Smooth muscle cell (in vitro differentiated cells): Measurements from ENCODE around the gene RAD23A. TPM values are rescaled to one million over a fixed set of nuclear protein-coding genes. Genes with fewer than 3 reads are reported as not detected.

Experiments used
- DNase-seq: peaks from one replicate; lab custom pipeline; 2025; ENCODE audit not compliant: unreplicated experiment; lab: John Stamatoyannopoulos, UW
- H2AFZ ChIP-seq: fragments of 200-600 bp; sonication (generic); 2 replicates; pipeline ENCODE4 v1.6.0; 2016; ENCODE audit warnings: antibody characterized with exemption, low read depth, mild to moderate bottlenecking
- H3F3A ChIP-seq: fragments of 200-600 bp; sonication (generic); 2 replicates; pipeline ENCODE4 v1.6.0; 2017; ENCODE audit warnings: antibody characterized with exemption, low read depth
- H3K27ac ChIP-seq: fragments of 200-600 bp; sonication (generic); 2 replicates; pipeline ENCODE4 v1.5.1; 2016; ENCODE audit warnings: low read depth, mild to moderate bottlenecking
- H3K27me3 ChIP-seq: fragments of 200-600 bp; sonication (generic); 2 replicates; pipeline ENCODE4 v1.6.1; 2016; ENCODE audit warnings: low read depth, mild to moderate bottlenecking
- H3K36me3 ChIP-seq: fragments of 200-600 bp; sonication (generic); 2 replicates; pipeline ENCODE4 v1.5.1; 2016; ENCODE audit warnings: low read depth
- H3K4me1 ChIP-seq: fragments of 200-600 bp; sonication (generic); 2 replicates; pipeline ENCODE4 v1.5.1; 2016; ENCODE audit warnings: low read depth
- H3K4me2 ChIP-seq: fragments of 200-600 bp; sonication (generic); 2 replicates; pipeline ENCODE4 v1.6.0; 2016; ENCODE audit warnings: mild to moderate bottlenecking
- H3K4me3 ChIP-seq: fragments of 200-600 bp; sonication (generic); 2 replicates; pipeline ENCODE4 v1.5.1; 2016; ENCODE audit warnings: mild to moderate bottlenecking
- H3K79me2 ChIP-seq: fragments of 200-600 bp; sonication (generic); 2 replicates; pipeline ENCODE4 v1.6.0; 2016; ENCODE audit warnings: low read depth, mild to moderate bottlenecking
- H3K9ac ChIP-seq: fragments of 200-600 bp; sonication (generic); 2 replicates; pipeline ENCODE4 v1.6.0; 2016; ENCODE audit warnings: low read depth
- H3K9me3 ChIP-seq: fragments of 200-600 bp; sonication (generic); replicated peaks from 2 replicates; pipeline ENCODE4 v1.5.1; 2016; ENCODE audit warnings: low read depth
- H4K20me1 ChIP-seq: fragments of 200-600 bp; sonication (generic); 2 replicates; pipeline ENCODE4 v1.6.0; 2016; ENCODE audit warnings: low read depth
- WGBS: methylation state at CpG from one replicate; pipeline ENCODE4 v1.1.7; 2016; ENCODE audit warnings: low lambda C conversion rate; 5-methylcytosine and 5-hydroxymethylcytosine counted together
- polyA plus RNA-seq: library from polyadenylated mRNA; unstranded; fragments of >200 nt; fragmentation: Nextera tagmentation; extraction: Ambion mirVana; gene quantifications from 2 replicates; pipeline ENCODE4 v1.2.1, GENCODE V29; 2016
- total RNA-seq: library from RNA; depleted of rRNA; stranded (reverse); fragments of >200 nt; gene quantifications from 2 replicates; pipeline ENCODE4 v1.2.3, GENCODE V29; 2014
- TF ChIP-seq, protein P1 (sequence below): fragments of 200-600 bp; sonication (generic); IDR thresholded peaks from 2 replicates; pipeline ENCODE4 v1.5.1; 2017; ENCODE audit warnings: borderline replicate concordance, mild to moderate bottlenecking, antibody characterized with exemption; ENCODE audit not compliant: insufficient read depth, poor library complexity, severe bottlenecking

Gene RAD23A
- total and polyA plus RNA-seq, 2 experiments from 2014 or later: 97.1 to 176 TPM

- WGBS: 97% methylated on average over 4 of the region's 4 CpGs
- Histone ChIP-seq H3F3A (peaks cover 3% of the 10 kb centered on the region), H4K20me1 (no peaks in the 10 kb centered on the region), H3K4me2 (no peak overlapping the region), H3K4me1 (no peaks in the 10 kb centered on the region), H2AFZ (no peak overlapping the region), H3K27me3 (no peaks in the 10 kb centered on the region), H3K9me3 (no peaks in the 10 kb centered on the region), H3K27ac (no peak overlapping the region), H3K79me2 (no peaks in the 10 kb centered on the region), H3K4me3 (no peak overlapping the region), H3K36me3 (no peaks in the 10 kb centered on the region), H3K9ac (no peak overlapping the region)
- DNase-seq: no peak
- TF ChIP-seq, protein P1, sequence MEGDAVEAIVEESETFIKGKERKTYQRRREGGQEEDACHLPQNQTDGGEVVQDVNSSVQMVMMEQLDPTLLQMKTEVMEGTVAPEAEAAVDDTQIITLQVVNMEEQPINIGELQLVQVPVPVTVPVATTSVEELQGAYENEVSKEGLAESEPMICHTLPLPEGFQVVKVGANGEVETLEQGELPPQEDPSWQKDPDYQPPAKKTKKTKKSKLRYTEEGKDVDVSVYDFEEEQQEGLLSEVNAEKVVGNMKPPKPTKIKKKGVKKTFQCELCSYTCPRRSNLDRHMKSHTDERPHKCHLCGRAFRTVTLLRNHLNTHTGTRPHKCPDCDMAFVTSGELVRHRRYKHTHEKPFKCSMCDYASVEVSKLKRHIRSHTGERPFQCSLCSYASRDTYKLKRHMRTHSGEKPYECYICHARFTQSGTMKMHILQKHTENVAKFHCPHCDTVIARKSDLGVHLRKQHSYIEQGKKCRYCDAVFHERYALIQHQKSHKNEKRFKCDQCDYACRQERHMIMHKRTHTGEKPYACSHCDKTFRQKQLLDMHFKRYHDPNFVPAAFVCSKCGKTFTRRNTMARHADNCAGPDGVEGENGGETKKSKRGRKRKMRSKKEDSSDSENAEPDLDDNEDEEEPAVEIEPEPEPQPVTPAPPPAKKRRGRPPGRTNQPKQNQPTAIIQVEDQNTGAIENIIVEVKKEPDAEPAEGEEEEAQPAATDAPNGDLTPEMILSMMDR: no peak
Measured at GRCh38 chr19:12922959-12923358, 22.7 kb upstream of the RAD23A start.

- Histone ChIP-seq H3K4me3 (no peak overlapping the region), H3K79me2 (no peaks in the 10 kb centered on the region), H2AFZ (no peak overlapping the region), H3K36me3 (no peaks in the 10 kb centered on the region), H3K9me3 (no peaks in the 10 kb centered on the region), H3K9ac (no peak overlapping the region), H3K27me3 (no peaks in the 10 kb centered on the region), H3K4me2 (no peak overlapping the region), H3K4me1 (no peaks in the 10 kb centered on the region), H3K27ac (no peak overlapping the region), H4K20me1 (no peaks in the 10 kb centered on the region), H3F3A (peaks cover 3% of the 10 kb centered on the region)
- no peak for DNase-seq
- TF ChIP-seq, protein P1: no peak
- WGBS: 98% methylated on average over 29 of the region's 29 CpGs
Measured at GRCh38 chr19:12924621-12925310, 20.9 kb upstream of the RAD23A start.

DNA sequence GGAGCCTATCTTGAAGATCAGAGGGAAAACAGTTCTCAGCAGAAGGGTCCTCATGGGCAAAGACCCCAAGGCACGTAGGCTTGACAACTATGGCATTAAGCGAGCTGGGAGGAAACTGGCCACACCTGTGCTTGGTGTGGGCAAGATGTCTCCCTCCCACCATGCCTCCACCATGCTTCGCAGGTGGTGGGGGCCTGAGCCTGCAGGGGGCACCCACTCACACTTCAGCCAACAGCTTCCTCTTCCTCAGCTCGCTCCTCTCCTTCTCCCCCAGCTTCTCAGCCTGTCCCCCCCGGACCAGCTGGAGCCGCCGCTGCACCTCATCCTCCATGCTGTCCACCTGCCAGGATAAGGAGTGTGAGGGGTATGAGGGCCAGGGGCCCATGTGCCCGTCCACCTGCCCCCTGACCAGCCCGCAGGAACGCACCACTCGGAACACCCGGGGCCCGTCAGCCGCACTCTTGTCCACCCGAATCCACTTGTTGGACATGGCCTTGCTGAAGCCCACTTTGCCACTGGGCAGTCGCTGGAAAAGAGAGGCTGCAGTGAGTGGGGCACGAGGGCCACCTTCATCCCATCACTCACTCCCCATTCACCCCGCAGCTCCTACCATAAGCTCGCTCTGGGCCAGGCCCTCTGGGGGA is 15.5 kb upstream of the RAD23A start:
- H3K27me3 ChIP-seq: no peaks in the 10 kb centered on the region
- no peak overlapping the region for H3K4me2 ChIP-seq
- H3K9me3 ChIP-seq: no peaks in the 10 kb centered on the region
- no peak overlapping the region for H3K27ac ChIP-seq
- H3K9ac ChIP-seq: no peak overlapping the region
- H3F3A ChIP-seq: no peaks in the 10 kb centered on the region
- H2AFZ ChIP-seq: no peak overlapping the region
- DNase-seq: no peak
- TF ChIP-seq, protein P1: no peak
- peaks cover 23% of the 10 kb centered on the region for H3K79me2 ChIP-seq
- peaks cover 4% of the 10 kb centered on the region for H4K20me1 ChIP-seq
- H3K36me3 ChIP-seq: no peaks in the 10 kb centered on the region
- peaks cover 6% of the 10 kb centered on the region for H3K4me1 ChIP-seq
- H3K4me3 ChIP-seq: no peak overlapping the region
- over 99% methylated on average over 19 of the region's 19 CpGs for WGBS
